Limb (tissue), 2 donors: Measurements from ENCODE around the gene USP13.
"Not testable (repeated sequence)": the region's sequence is repeated elsewhere in the genome, so short reads cannot be mapped to it uniquely, and the experiment has no call there.

Experiments used
- DNase-seq, 2 donors: peaks; one replicate each; pipeline ENCODE4 v3.0.0-alpha.2; 2016; ENCODE audit errors: extremely low spot score in 2 of 2

USP13 gene

DNA sequence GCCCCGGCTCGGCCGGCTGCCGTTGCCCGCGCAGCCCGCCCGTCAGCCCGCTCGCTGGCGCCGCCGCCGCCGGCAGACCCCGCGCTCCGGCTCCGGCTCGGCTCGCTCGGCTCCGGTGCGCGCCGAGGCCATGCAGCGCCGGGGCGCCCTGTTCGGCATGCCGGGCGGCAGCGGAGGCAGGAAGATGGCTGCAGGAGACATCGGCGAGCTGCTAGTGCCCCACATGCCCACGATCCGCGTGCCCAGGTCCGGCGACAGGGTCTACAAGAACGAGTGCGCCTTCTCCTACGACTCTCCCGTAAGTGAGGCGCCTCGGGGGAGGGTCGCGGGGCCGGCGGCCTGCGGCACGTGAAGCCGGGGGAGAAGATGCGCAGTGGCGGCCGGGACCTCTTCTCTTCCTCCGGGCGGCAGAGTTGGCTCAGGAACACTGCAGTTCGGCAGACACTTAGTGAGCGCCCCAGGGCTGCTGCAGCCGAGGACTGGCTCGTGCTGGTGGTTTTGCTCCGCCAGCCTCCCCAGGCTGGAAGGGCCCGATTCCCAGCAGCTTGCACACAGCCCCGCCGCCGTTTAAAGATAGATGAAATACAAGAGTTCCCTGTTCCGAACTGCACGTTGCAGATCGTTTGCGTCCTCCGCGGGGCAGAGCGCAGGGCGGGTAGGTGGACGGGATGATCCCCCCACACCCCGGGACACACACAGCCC, 407 bp downstream of the USP13 start:
- DNase-seq: peak; percentile 68 to 86

GRCh38 chr3:179655236-179655635, 2.4 kb downstream of the USP13 start:
- no peak for DNase-seq

GRCh38 chr3:179658606-179659005, 5.8 kb downstream of the USP13 start:
- DNase-seq: no peak

DNA sequence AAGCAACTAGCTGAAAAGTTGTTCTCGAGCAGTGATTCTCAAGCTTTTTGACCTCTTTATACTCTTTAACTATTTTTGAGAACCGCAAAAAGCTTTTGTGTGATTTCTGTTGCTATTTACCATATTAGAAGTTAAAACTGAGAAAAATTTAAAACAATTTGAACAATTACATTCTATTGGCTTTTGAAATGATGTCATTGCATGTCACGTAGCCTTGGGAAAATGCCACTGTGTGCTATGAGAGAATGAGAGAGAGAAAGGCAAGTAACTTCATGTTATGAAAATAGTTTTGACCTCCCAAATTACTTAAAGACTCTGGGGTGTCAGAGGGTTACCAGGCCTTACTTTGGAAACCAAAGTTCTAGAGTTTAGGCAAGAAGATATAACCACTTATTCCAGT, 8.0 kb downstream of the USP13 start:
- DNase-seq: no peak

GRCh38 chr3:179661777-179662176, 8.9 kb downstream of the USP13 start:
- DNase-seq: no peak

DNA sequence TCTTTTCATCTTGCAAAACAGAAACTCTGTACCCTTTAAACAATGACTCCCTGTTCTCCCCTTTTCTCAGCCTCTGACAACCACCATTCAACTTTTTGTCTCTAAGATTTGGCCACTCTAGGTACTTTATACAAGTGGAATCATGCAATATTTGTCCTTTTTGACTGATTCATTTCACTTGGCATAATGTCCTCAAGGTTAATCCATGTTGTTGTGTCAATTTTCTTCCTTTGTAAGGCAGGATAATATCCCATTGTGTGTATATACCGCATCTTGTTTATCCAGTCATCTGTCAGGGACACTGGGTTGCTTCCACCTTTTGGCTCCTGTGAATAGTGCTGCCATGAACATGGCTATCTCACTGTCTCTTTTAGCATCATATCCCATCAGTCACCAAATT, 10.3 kb downstream of the USP13 start:
- DNase-seq: no peak

- no peak for DNase-seq
Measured at GRCh38 chr3:179666030-179666429, 13.2 kb downstream of the USP13 start.

GRCh38 chr3:179666436-179667035, 13.7 kb downstream of the USP13 start:
- peak; percentile 49 to 59 for DNase-seq

GRCh38 chr3:179668429-179668828, 15.6 kb downstream of the USP13 start:
- DNase-seq: no peak

DNA sequence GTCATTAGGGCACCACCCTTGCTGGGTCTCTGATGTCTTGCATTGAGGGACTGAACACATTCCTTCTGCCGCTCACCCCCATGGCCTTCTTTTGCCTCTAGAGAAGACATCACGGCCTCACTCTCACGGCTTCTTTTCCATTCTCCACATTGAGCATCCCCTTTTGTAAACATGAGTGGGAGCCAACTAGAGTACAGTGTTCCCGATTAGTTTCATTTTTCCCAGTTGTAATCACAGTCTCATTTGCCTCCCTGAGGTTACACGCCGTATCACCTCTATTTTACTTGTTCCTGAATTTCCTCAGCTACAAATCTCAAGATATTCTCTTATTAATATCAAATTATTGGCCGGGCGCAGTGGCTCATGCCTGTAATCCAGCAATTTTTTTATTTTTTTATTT, 17.5 kb downstream of the USP13 start:
- DNase-seq: no peak

GRCh38 chr3:179671309-179671708, 18.5 kb downstream of the USP13 start:
- no peak for DNase-seq

- no peak for DNase-seq
Measured at GRCh38 chr3:179671747-179672242, 19.0 kb downstream of the USP13 start.

DNA sequence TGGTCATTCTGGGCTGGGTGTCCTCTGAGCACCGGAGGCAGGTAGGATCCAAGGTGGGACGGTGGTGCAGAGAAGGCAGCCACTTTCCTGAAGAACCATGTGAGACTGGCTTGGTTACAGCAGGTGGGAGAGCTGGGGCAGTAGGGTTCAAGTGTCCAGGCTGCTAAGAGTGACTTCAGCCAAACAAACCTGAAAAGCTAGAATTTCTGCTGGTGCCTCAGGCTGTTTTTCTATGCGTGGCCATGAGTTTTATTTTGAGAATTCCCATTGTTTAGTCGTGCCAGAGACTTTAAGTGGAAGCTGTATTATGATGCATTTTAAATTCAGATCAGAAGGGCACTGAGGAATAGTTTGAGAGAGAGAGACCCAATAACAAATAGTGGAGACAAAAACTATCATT, 20.1 kb downstream of the USP13 start:
- DNase-seq: no peak

DNA sequence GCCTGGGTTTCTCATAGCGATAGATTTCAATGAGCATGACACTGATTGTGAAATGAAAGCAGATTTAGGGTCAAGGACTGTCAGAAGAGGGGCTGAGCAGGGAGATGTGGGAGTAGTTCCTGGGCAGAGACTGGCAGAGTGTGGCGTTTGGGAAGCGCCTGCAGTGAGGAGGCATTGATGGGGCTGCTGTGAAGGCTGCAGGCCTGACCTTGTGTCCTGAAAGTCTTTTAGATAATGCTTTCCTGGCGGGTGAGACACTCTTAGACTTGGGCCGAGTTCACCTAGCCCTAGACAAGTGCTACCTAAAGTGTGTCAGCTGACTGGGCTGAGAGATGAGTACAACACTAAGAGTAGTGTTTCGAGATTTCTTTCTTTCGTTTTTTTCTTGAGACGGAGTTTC, 20.7 kb downstream of the USP13 start:
- DNase-seq: no peak

DNA sequence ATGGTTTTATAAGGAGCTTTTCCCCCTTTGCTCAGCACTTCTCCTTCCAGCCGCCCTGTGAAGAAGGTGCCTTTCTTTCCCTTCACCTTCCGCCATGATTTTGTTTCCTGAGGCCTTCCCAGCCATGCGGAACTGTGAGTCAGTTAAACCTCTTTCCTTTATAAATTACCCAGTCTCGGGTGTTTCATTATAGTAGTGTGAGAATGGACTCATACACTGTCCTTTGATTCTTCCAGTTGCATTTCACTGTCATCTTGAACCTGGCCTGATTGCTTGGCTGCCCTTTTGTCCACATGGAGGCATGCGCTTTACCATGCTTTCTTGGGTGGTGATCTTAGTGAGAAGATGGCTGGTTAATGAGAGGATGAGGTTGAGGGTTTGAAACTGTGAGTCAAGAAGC, 23.2 kb downstream of the USP13 start:
- no peak for DNase-seq

DNA sequence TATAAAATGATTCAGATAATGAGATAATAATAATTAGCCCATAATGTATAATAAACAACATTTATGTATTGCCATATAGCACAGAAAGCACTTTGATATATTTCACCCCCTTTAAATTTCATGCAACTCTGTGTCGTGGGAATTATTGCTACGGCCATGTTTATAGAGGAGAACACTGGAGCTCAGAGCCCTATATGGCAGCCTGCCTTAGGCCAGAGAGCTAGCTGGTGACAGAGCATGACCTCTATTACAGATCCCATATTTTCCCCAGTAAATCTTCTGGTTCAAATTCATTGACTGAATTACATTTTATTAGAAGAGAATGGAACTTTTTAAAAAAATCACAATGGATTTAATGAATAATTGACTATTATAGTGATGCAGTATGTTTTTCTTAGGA, 25.0 kb downstream of the USP13 start:
- no peak for DNase-seq

DNA sequence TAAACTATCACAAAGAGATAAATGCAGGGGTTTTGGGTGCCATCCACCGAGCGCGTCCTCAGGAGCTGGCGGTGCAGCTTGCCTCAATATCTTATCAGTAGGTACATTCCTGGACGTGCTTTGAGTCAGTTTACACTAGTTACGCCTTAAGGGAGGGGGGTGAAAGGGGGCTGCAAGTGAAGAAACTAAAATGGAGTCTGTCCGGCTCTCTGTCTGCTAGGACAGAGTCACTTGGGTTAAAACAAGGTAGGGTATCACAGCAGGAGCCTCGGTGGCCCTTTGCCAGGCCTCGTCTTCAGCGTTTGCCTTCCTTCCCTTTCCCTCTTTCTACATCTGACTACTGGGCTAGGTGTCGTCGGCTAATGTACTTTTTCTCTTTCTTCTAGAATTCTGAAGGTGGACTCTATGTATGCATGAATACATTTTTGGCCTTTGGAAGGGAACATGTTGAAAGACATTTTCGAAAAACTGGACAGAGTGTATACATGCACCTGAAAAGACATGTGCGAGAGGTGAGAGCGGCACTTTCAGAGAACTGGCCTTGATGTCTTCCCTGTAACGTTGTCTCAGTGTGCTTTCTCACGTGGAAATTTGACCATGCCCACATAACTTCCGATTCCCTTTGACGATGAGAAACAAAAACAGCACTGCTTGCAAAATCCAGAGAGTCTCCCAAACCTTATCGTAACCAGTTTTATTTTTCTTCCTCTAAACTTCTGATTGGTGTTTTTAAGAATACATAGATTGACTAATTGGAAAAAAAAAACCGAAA, 28.8 kb downstream of the USP13 start:
- no peak for DNase-seq

GRCh38 chr3:179682426-179683080, 29.7 kb downstream of the USP13 start:
- no peak for DNase-seq

- DNase-seq: not testable (repeated sequence)
Measured at GRCh38 chr3:179683286-179683685, 30.4 kb downstream of the USP13 start.

DNA sequence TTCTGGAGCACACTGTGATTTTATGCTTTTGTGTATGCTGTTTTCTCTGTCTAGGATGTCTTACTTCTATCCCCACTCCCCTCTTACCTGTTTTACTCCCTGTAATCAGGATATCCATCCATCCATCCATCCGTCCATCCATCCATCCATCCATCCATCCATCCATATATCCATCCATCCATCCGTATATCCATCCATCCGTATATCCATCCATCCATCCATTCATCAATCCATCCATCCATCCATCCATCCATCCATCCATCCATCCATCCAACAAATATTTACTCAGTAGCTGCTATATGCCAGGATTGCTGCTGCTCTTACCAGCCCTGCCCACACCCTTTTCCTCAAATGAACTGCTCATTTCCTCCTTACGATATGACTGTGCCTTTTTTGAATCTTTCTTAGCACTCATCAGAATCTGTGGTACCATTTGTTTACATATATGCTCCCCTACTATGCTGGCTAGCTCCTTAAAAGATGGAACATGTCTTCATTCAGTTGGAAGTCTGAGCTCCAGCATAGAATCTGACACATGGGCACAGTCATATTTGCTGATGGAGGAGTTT, 35.2 kb downstream of the USP13 start:
- DNase-seq: no peak

GRCh38 chr3:179688850-179689249, 36.0 kb downstream of the USP13 start:
- no peak for DNase-seq

- DNase-seq: no peak
Measured at GRCh38 chr3:179694731-179695130, 41.9 kb downstream of the USP13 start.
